GM08714 (cell line): Measurements from ENCODE around the gene GALNT11.

ENCODE experiments used
- H3K4me3 ChIP-seq: fragments of 200-500 bp; sonication (Bioruptor generic); 2 replicates; pipeline ENCODE4 v1.5.1; 2014; ENCODE audit warnings: mild to moderate bottlenecking, low read length, inconsistent platforms
- ZNF274 ChIP-seq: IDR thresholded peaks from 2 replicates; pipeline ENCODE4 v1.6.1; 2012; ENCODE audit warnings: mild to moderate bottlenecking, low read depth, low read length

The GALNT11 gene

DNA sequence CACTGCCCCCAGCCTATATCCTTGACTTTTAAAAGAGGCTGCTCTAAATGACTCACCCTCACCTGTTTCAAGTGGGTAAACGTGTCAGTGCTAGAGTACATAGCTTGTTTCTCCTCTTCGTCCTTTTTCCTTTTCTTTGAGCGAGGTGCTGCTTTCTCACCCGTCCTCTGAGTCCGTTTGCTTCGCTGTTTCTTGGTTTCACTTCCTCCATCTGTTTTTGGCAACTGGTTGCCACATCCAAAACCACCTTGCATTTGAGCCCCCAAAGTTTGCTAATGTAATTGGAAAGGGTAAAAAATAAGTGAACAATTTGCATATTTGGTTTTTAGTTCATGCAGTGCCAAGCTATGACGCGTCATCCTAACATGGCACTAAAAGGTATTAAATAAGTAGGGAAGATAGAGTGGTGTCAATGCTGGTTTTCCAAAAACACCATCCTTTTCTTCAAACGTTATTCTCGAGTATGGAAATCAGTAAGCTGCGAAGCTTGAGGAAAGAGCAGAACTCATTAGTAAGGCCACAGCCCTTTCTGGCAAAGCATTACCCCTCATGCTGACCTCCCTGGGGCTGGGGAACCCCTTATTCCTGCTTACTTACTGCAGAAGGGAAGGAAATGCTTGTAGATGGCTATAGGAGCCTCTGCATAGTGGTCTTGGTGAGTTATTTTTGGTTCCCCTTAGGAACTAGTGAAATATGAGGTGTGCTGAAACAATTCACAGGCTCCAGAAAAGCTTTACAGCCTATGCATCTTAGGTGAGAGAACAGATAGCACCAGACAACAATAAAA, 133.5 kb downstream of the GALNT11 start:
- no peak for TF ChIP-seq ZNF274
- peak overlapping the region; percentile 64; the same call in 1 of the 2 replicates for H3K4me3 ChIP-seq

DNA sequence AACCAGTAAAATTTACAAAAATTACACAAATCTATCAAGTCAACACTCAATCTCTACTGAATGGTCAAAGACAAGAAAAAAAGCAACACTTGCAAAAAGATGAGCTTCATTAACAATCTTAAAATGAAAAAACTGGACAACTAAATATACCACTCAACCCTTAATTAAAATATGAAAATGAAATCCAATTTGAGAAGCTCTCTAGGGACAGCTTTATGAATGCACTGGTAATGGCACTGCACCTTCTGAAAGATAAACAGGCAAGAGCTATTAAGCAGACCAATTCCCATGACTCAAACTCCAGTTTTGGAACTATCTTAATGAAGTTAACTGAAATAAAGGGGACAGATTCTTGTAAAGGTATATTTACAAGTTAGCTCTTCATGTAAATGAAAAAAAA, 135.7 kb downstream of the GALNT11 start:
- TF ChIP-seq ZNF274 = no peak
- no peak overlapping the region for H3K4me3 ChIP-seq

DNA sequence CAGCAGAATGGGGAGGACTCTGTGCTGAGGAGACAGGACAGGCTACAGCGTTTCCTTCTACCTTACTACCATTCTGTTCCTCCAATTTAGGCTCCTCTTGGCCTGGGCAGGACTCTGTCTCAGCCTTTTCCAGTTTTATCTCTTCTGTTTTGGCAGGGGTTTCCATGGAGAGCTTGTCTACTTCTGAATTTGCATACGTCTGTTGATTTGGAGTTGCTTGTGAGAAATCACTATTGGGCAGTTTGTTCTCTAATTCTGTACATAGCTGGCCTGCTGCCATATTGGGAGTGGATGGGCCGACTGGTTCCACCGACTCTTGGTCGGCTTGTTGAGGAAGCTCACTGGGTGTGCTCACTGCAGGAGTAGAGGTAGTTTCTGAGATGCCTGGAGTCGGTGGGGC, 136.8 kb downstream of the GALNT11 start:
- no peak for TF ChIP-seq ZNF274
- H3K4me3 ChIP-seq = no peak overlapping the region
